HepG2 (cell line): ENCODE measurements around the gene CNPPD1. TPM values are rescaled to one million over a fixed set of nuclear protein-coding genes. Genes with fewer than 3 reads are reported as not detected.
A peak's percentile ranks its signal among the peaks of the same experiment; 100 is the strongest.

Experiments
- ARID4A ChIP-seq: sonication (generic); formaldehyde crosslinking; IDR thresholded peaks from 2 replicates; pipeline ENCODE4 v1.5.0; 2020; ENCODE audit warnings: mild to moderate bottlenecking, missing genetic modification reagents, borderline replicate concordance
- FLYWCH1 ChIP-seq: sonication (generic); formaldehyde crosslinking; IDR thresholded peaks from 2 replicates; pipeline ENCODE4 v1.8.1; 2023; ENCODE audit warnings: mild to moderate bottlenecking, missing genetic modification reagents
- KIAA2018 ChIP-seq: sonication (generic); formaldehyde crosslinking; IDR thresholded peaks from 2 replicates; pipeline ENCODE4 v1.5.0; 2020; ENCODE audit warnings: mild to moderate bottlenecking, missing genetic modification reagents, borderline replicate concordance
- MAZ ChIP-seq, 2 experiments: sonication (generic) in 1 of 2; formaldehyde crosslinking in 1 of 2; IDR thresholded peaks; 2 replicates each; pipeline versions ENCODE4 v1.5.0 to v1.6.1; 2012 to 2020; ENCODE audit warnings: low read depth in 2 of 2, mild to moderate bottlenecking in 2 of 2, borderline replicate concordance in 1 of 2, improper control_type of control experiment in 1 of 2, low read length in 1 of 2, missing genetic modification reagents in 1 of 2, moderate library complexity in 1 of 2
- NFATC3 ChIP-seq: sonication (generic); formaldehyde crosslinking; IDR thresholded peaks from 2 replicates; pipeline ENCODE4 v1.5.1; 2020; ENCODE audit warnings: mild to moderate bottlenecking, missing genetic modification reagents
- ZBTB39 ChIP-seq: sonication (generic); formaldehyde crosslinking; IDR thresholded peaks from 2 replicates; pipeline ENCODE4 v1.5.0; 2020; ENCODE audit warnings: missing genetic modification reagents
- ZNF513 ChIP-seq: sonication (generic); formaldehyde crosslinking; conservative IDR thresholded peaks from 2 replicates; pipeline ENCODE4 v1.5.0; 2020; ENCODE audit warnings: missing genetic modification reagents
- ZNF580 ChIP-seq: IDR thresholded peaks from 2 replicates; pipeline ENCODE4 v1.6.1; 2016; ENCODE audit warnings: low read depth, borderline replicate concordance
- ZNF839 ChIP-seq: sonication (generic); formaldehyde crosslinking; IDR thresholded peaks from 2 replicates; pipeline ENCODE4 v1.4.0; 2020; ENCODE audit warnings: missing genetic modification reagents, mild to moderate bottlenecking, borderline replicate concordance
- polyA plus RNA-seq, 8 experiments: library from polyadenylated mRNA; depleted of rRNA in 3 of 8; stranded (reverse) in 7 of 8; unstranded in 1 of 8; fragments of >200 nt; fragmentation: Illumina TruSeq in 4 of 8; extraction: Trizol in 4 of 8; gene quantifications; 2 replicates each; pipeline versions ENCODE4 v1.2.1 to v1.2.3, GENCODE V29; 2011 to 2016; ENCODE audit warnings: low read depth in 4 of 8, missing spikeins in 1 of 8, mixed read lengths in 1 of 8; ENCODE audit not compliant: insufficient read depth in 1 of 8
- total RNA-seq, 5 experiments: library from RNA; depleted of rRNA; stranded (reverse); fragments of >200 nt; fragmentation: Illumina TruSeq; extraction: Trizol; gene quantifications; 2 replicates each; pipeline ENCODE4 v1.2.3, GENCODE V29; 2016; ENCODE audit warnings: low read depth in 1 of 5

The CNPPD1 gene
- total and polyA plus RNA-seq, 2 of the 13 experiments (the other 11 are each of a cell fraction or from before 2014, with no cell fraction given), result 35.5 to 49.4 TPM

GRCh38 chr2:219177552-219178376 lies 1.0 kb upstream of the CNPPD1 start, which contains the start of gene RETREG2 (continued):
- peak; percentile 90 for TF ChIP-seq KIAA2018 (CRISPR knock-in tag)
- TF ChIP-seq NFATC3, result no peak
- no peak; the same call in 1 of the 2 replicates for TF ChIP-seq ZNF839 (CRISPR knock-in tag)
- TF ChIP-seq ZNF580 (CRISPR knock-in tag), result peak; percentile 70; the same call in 1 of the 2 replicates
- no peak for TF ChIP-seq FLYWCH1 (CRISPR knock-in tag)
- peak; percentile 88; the same call in 1 of the 2 replicates for TF ChIP-seq ARID4A
- no peak for TF ChIP-seq ZBTB39
- TF ChIP-seq MAZ (IDR thresholded peaks at IDR 0.05; ENCODE audit: borderline replicate concordance, low read depth, low read length), result peak; percentile 87
- peak; percentile 94; the same call in 1 of the 2 replicates for TF ChIP-seq MAZ (CRISPR knock-in tag; IDR thresholded peaks at IDR 0.05; ENCODE audit: low read depth)
- TF ChIP-seq ZNF513, result 0 out of 2 replicates have a peak, but pooled peaks have one; percentile 42
